Activated T-cell treated with anti-CD3 and anti-CD28 coated beads, Interleukin-2, amount 50 U/mL, for 24 hours (primary cell): ENCODE measurements around the gene LAMA4.

Experiments
- DNase-seq: peaks from one replicate; pipeline ENCODE4 v3.0.0-alpha.2; 2020
- H3K27ac Mint-ChIP-seq: 2 replicates; pipeline ENCODE4 v1.8.0; 2020; ENCODE audit warnings: mild to moderate bottlenecking, mixed read lengths
- H3K27me3 Mint-ChIP-seq: 2 replicates; pipeline ENCODE4 v1.8.0; 2020; ENCODE audit warnings: mixed read lengths
- H3K36me3 Mint-ChIP-seq: 2 replicates; pipeline ENCODE4 v1.8.0; 2020; ENCODE audit warnings: low read depth, mixed read lengths
- H3K4me1 Mint-ChIP-seq: 2 replicates; pipeline ENCODE4 v1.8.0; 2020; ENCODE audit warnings: low read depth, mixed read lengths
- H3K4me3 Mint-ChIP-seq: 2 replicates; pipeline ENCODE4 v1.8.0; 2020; ENCODE audit warnings: mild to moderate bottlenecking, moderate library complexity, mixed read lengths
- H3K9me3 Mint-ChIP-seq: 2 replicates; pipeline ENCODE4 v1.8.0; 2020; ENCODE audit warnings: mixed read lengths

Gene LAMA4

GRCh38 chr6:112253841-112254816, at the start of gene LAMA4:
TSS of gene LAMA4 (minus strand) at chr6:112254567. CDS start at chr6:112254150, 417 bp downstream.
- DNase-seq, result peak; percentile 47
- Mint-ChIP-seq H3K27me3 (peaks cover 61% of the 10 kb centered on the region), H3K9me3 (no peaks in the 10 kb centered on the region), H3K4me3 (peak within 1 kb of the TSS; percentile 73), H3K27ac (no peak within 1 kb of the TSS), H3K4me1 (peaks cover 17% of the 10 kb centered on the region), H3K36me3 (no peaks in the 10 kb centered on the region)

GRCh38 chr6:112302142-112302705, 47.9 kb upstream of the LAMA4 start:
- Mint-ChIP-seq H3K9me3 (no peaks in the 10 kb centered on the region), H3K27ac (no peak overlapping the region), H3K4me1 (no peaks in the 10 kb centered on the region), H3K36me3 (no peaks in the 10 kb centered on the region), H3K4me3 (no peak overlapping the region), H3K27me3 (peaks cover 33% of the 10 kb centered on the region)
- DNase-seq, result no peak

- Mint-ChIP-seq H3K4me3 (no peak overlapping the region), H3K27ac (no peak overlapping the region), H3K9me3 (no peaks in the 10 kb centered on the region), H3K36me3 (no peaks in the 10 kb centered on the region), H3K4me1 (no peaks in the 10 kb centered on the region), H3K27me3 (peaks cover 24% of the 10 kb centered on the region)
- no peak for DNase-seq
Measured at GRCh38 chr6:112300896-112301295, 46.5 kb upstream of the LAMA4 start.

GRCh38 chr6:112298816-112299281, 44.5 kb upstream of the LAMA4 start:
- Mint-ChIP-seq H3K4me1 (no peaks in the 10 kb centered on the region), H3K36me3 (no peaks in the 10 kb centered on the region), H3K27me3 (peaks cover 11% of the 10 kb centered on the region), H3K27ac (no peak overlapping the region), H3K4me3 (no peak overlapping the region), H3K9me3 (no peaks in the 10 kb centered on the region)
- DNase-seq, result no peak

- H3K36me3 Mint-ChIP-seq, result no peaks in the 10 kb centered on the region
- H3K4me3 Mint-ChIP-seq, result no peak overlapping the region
- DNase-seq, result no peak
- peaks cover 12% of the 10 kb centered on the region for H3K27me3 Mint-ChIP-seq
- H3K27ac Mint-ChIP-seq, result no peak overlapping the region
- no peaks in the 10 kb centered on the region for H3K9me3 Mint-ChIP-seq
- no peaks in the 10 kb centered on the region for H3K4me1 Mint-ChIP-seq
Measured at GRCh38 chr6:112298021-112298745, 43.8 kb upstream of the LAMA4 start.

- DNase-seq, result no peak
- no peaks in the 10 kb centered on the region for H3K9me3 Mint-ChIP-seq
- no peak overlapping the region for H3K4me3 Mint-ChIP-seq
- no peaks in the 10 kb centered on the region for H3K4me1 Mint-ChIP-seq
- peaks cover 22% of the 10 kb centered on the region for H3K27me3 Mint-ChIP-seq
- H3K36me3 Mint-ChIP-seq, result no peaks in the 10 kb centered on the region
- H3K27ac Mint-ChIP-seq, result no peak overlapping the region
Measured at GRCh38 chr6:112296694-112297093, 42.3 kb upstream of the LAMA4 start.

- Mint-ChIP-seq H3K27ac (no peak overlapping the region), H3K36me3 (no peaks in the 10 kb centered on the region), H3K4me3 (no peak overlapping the region), H3K4me1 (no peaks in the 10 kb centered on the region), H3K9me3 (no peaks in the 10 kb centered on the region), H3K27me3 (peaks cover 26% of the 10 kb centered on the region)
- DNase-seq, result no peak
Measured at GRCh38 chr6:112296122-112296521, 41.8 kb upstream of the LAMA4 start.

GRCh38 chr6:112291161-112291762, 36.9 kb upstream of the LAMA4 start:
- Mint-ChIP-seq H3K36me3 (no peaks in the 10 kb centered on the region), H3K4me3 (no peak overlapping the region), H3K27ac (no peak overlapping the region), H3K4me1 (peaks cover 14% of the 10 kb centered on the region), H3K9me3 (no peaks in the 10 kb centered on the region), H3K27me3 (peaks cover 50% of the 10 kb centered on the region)
- no peak for DNase-seq

- DNase-seq, result no peak
- Mint-ChIP-seq H3K27me3 (peaks cover 53% of the 10 kb centered on the region), H3K4me1 (peaks cover 25% of the 10 kb centered on the region), H3K36me3 (no peaks in the 10 kb centered on the region), H3K27ac (no peak overlapping the region), H3K4me3 (no peak overlapping the region), H3K9me3 (no peaks in the 10 kb centered on the region)
Measured at GRCh38 chr6:112289038-112289566, 34.7 kb upstream of the LAMA4 start.

GRCh38 chr6:112288475-112288874, 34.1 kb upstream of the LAMA4 start:
- peaks cover 56% of the 10 kb centered on the region for H3K27me3 Mint-ChIP-seq
- no peak overlapping the region for H3K4me3 Mint-ChIP-seq
- no peak for DNase-seq
- no peak overlapping the region for H3K27ac Mint-ChIP-seq
- H3K9me3 Mint-ChIP-seq, result no peaks in the 10 kb centered on the region
- H3K36me3 Mint-ChIP-seq, result no peaks in the 10 kb centered on the region
- peaks cover 25% of the 10 kb centered on the region for H3K4me1 Mint-ChIP-seq

- Mint-ChIP-seq H3K4me1 (peaks cover 25% of the 10 kb centered on the region), H3K9me3 (no peaks in the 10 kb centered on the region), H3K27me3 (peaks cover 64% of the 10 kb centered on the region)
Measured at GRCh38 chr6:112287577-112288225, 33.3 kb upstream of the LAMA4 start.

GRCh38 chr6:112286500-112287144, 32.3 kb upstream of the LAMA4 start:
- Mint-ChIP-seq H3K36me3 (no peaks in the 10 kb centered on the region), H3K27ac (no peak overlapping the region), H3K4me3 (no peak overlapping the region), H3K27me3 (peaks cover 59% of the 10 kb centered on the region), H3K4me1 (peaks cover 25% of the 10 kb centered on the region), H3K9me3 (no peaks in the 10 kb centered on the region)
- no peak for DNase-seq

More at GRCh38 chr6:112287577-112288225, 33.3 kb upstream of the LAMA4 start:
- H3K36me3 Mint-ChIP-seq, result no peaks in the 10 kb centered on the region
- H3K4me3 Mint-ChIP-seq, result no peak overlapping the region
- no peak overlapping the region for H3K27ac Mint-ChIP-seq
- no peak for DNase-seq

- Mint-ChIP-seq H3K36me3 (no peaks in the 10 kb centered on the region), H3K4me3 (no peak overlapping the region), H3K4me1 (peaks cover 25% of the 10 kb centered on the region), H3K27ac (peak overlapping the region; percentile 79), H3K27me3 (peaks cover 60% of the 10 kb centered on the region), H3K9me3 (no peaks in the 10 kb centered on the region)
- DNase-seq, result peak; percentile 39
Measured at GRCh38 chr6:112286010-112286409, 31.6 kb upstream of the LAMA4 start.
